K562 (cell line): ENCODE data around the gene MYOZ1. TPM values are rescaled to one million over a fixed set of nuclear protein-coding genes. Genes with fewer than 3 reads are reported as not detected.

ENCODE experiments used
- ARNT ChIP-seq, 2 experiments: fragments of 450-650 bp; IDR thresholded peaks; 2 replicates each; pipeline ENCODE4 v1.6.1; 2016; ENCODE audit warnings: mild to moderate bottlenecking in 1 of 2
- ATF7 ChIP-seq: fragments of 450-650 bp; IDR thresholded peaks from 2 replicates; pipeline ENCODE4 v1.7.1; 2014; ENCODE audit warnings: mild to moderate bottlenecking, moderate library complexity
- C11orf30 ChIP-seq: fragments of 450-650 bp; IDR thresholded peaks from 2 replicates; pipeline ENCODE4 v1.6.1; 2016; ENCODE audit warnings: low read depth, mild to moderate bottlenecking
- FOXJ2 ChIP-seq: fragments of 200-800 bp; sonication (Bioruptor generic); IDR thresholded peaks from 2 replicates; pipeline ENCODE4 v1.6.1; 2016; ENCODE audit warnings: missing genetic modification characterization, missing compliant biosample characterization
- HNRNPL ChIP-seq: fragments of 200-400 bp; formaldehyde crosslinking; IDR thresholded peaks from 2 replicates; pipeline ENCODE4 v1.6.1; 2017; ENCODE audit warnings: low read depth, mild to moderate bottlenecking, low read length
- HNRNPUL1 ChIP-seq: fragments of 200-400 bp; formaldehyde crosslinking; IDR thresholded peaks from 2 replicates; pipeline ENCODE4 v1.6.1; 2017; ENCODE audit warnings: low read length
- HSF4 ChIP-seq: fragments of 250-450 bp; sonication (Bioruptor Pico); IDR thresholded peaks from 2 replicates; pipeline ENCODE4 v2.1.2; 2022; ENCODE audit warnings: mild to moderate bottlenecking, moderate library complexity, borderline replicate concordance
- MYC ChIP-seq, 2 experiments: fragments of 250-450 bp in 1 of 2; sonication (Bioruptor Pico) in 1 of 2; IDR thresholded peaks; 2 replicates each; pipeline versions ENCODE4 v1.5.1 to v1.6.1; 2012 to 2021; ENCODE audit warnings: low read depth in 2 of 2, borderline replicate concordance in 1 of 2, improper control_type of control experiment in 1 of 2, low read length in 1 of 2, mild to moderate bottlenecking in 1 of 2, moderate library complexity in 1 of 2
- NFXL1 ChIP-seq: fragments of 450-650 bp; formaldehyde crosslinking; IDR thresholded peaks from 2 replicates; pipeline ENCODE4 v1.4.0; 2021; ENCODE audit warnings: mild to moderate bottlenecking
- RBM34 ChIP-seq: fragments of 200-400 bp; formaldehyde crosslinking; IDR thresholded peaks from 2 replicates; pipeline ENCODE4 v1.6.1; 2018; ENCODE audit warnings: low read length, borderline replicate concordance; ENCODE audit not compliant: insufficient read depth
- TCF3 ChIP-seq: sonication (generic); formaldehyde crosslinking; IDR thresholded peaks from 2 replicates; pipeline ENCODE4 v1.4.0; 2020; ENCODE audit warnings: mild to moderate bottlenecking, missing genetic modification reagents
- ZNF232 ChIP-seq: sonication (generic); formaldehyde crosslinking; IDR thresholded peaks from 2 replicates; pipeline ENCODE4 v1.8.0; 2022; ENCODE audit warnings: mild to moderate bottlenecking, missing genetic modification reagents
- polyA plus RNA-seq, 8 experiments: library from polyadenylated mRNA; depleted of rRNA in 4 of 8; stranded (reverse) in 5 of 8; unstranded in 3 of 8; fragments of >200 nt; fragmentation: Nextera tagmentation in 2 of 8; fragmentation: Illumina TruSeq in 1 of 8; extraction: Ambion mirVana in 2 of 8; extraction: Trizol in 1 of 8; gene quantifications; 2 replicates each; pipeline versions ENCODE4 v1.2.1 to v1.2.3, GENCODE V29; 2011 to 2014; ENCODE audit warnings: inconsistent platforms in 1 of 8, missing spikeins in 1 of 8
- total RNA-seq, 7 experiments: library from RNA; depleted of rRNA in 6 of 7; stranded (reverse); fragments of >200 nt in 6 of 7; fragmentation: Illumina TruSeq in 2 of 7; extraction: Trizol in 2 of 7; gene quantifications; 2 replicates each; pipeline versions ENCODE4 v1.2.1 to v1.2.3, GENCODE V29; 2011 to 2021; ENCODE audit warnings: low replicate concordance in 1 of 7
- TF ChIP-seq, protein P1 (sequence below): fragments of 450-650 bp; IDR thresholded peaks from 2 replicates; pipeline ENCODE4 v1.6.1; 2014; ENCODE audit warnings: low read depth, mild to moderate bottlenecking, moderate library complexity, borderline replicate concordance
- TF ChIP-seq, protein P2 (sequence below): fragments of 450-650 bp; IDR thresholded peaks from 2 replicates; pipeline ENCODE4 v1.7.1; 2018; ENCODE audit warnings: mild to moderate bottlenecking, low read depth; ENCODE audit not compliant: partially characterized antibody
- TF ChIP-seq, protein P3 (sequence below): fragments of 250-450 bp; sonication (Bioruptor Pico); IDR thresholded peaks from 2 replicates; pipeline ENCODE4 v1.8.0; 2021; ENCODE audit warnings: moderate library complexity, mild to moderate bottlenecking, inconsistent platforms
- TF ChIP-seq, protein P4 (sequence below): fragments of 450-650 bp; IDR thresholded peaks from 2 replicates; pipeline ENCODE4 v1.6.1; 2018; ENCODE audit not compliant: partially characterized antibody

The MYOZ1 gene
- total and polyA plus RNA-seq, 9 of the 15 experiments (the other 6 are each of a cell fraction or from before 2014, with no cell fraction given), result 0.03 to 0.18 (median 0.07) TPM; not detected in 5

DNA sequence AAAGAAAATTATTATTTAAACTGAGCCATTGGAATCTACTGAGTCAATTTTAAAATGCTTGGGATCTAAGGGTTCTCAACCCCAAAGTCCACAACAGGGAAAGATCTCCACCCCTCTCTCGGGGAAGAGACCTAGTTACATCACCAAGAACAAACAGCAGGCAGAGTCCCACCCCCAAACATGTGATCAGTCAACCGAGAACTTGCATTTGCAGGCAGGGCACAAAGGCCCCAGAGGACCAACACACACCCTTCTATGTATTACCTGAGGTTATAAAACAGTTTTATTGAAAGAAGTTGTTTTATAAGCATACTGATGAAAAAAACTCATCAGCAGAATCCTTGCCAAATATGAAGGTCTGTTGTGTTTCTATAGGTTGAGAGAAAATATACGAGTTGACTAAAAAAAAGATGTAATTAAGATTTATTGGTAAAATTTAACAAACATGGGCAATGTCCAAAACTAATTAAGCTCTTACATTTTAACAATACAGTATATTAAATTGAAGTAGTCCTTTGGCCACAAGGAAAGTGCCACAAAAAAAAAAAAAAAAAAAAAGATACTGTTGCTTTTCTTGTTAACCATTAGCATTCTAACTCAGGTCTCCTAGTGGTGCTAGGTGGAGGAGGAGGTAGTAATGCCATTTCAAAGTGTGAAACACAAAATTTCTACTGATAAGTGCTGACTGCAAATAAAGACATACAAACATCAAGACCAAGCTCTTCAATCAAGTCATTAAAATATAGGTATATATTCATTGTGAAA lies 49.2 kb downstream of the MYOZ1 start (continued):
- TF ChIP-seq, protein P1, sequence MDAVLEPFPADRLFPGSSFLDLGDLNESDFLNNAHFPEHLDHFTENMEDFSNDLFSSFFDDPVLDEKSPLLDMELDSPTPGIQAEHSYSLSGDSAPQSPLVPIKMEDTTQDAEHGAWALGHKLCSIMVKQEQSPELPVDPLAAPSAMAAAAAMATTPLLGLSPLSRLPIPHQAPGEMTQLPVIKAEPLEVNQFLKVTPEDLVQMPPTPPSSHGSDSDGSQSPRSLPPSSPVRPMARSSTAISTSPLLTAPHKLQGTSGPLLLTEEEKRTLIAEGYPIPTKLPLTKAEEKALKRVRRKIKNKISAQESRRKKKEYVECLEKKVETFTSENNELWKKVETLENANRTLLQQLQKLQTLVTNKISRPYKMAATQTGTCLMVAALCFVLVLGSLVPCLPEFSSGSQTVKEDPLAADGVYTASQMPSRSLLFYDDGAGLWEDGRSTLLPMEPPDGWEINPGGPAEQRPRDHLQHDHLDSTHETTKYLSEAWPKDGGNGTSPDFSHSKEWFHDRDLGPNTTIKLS, result no peak
- peak; percentile 77; the same call in 1 of the 2 replicates for TF ChIP-seq MYC (IDR thresholded peaks at IDR 0.05; ENCODE audit: low read depth, low read length)
- no peak; the same call in 1 of the 2 replicates for TF ChIP-seq MYC (CRISPR knock-in tag; IDR thresholded peaks at IDR 0.05; ENCODE audit: borderline replicate concordance, low read depth)
- peak in 1 of 2 experiments; percentile 33; a peak in 1 of 4 replicates for TF ChIP-seq ARNT (IDR thresholded peaks at IDR 0.05)
- TF ChIP-seq HNRNPUL1, result no peak
- TF ChIP-seq HNRNPL, result no peak
- TF ChIP-seq RBM34, result no peak
- peak; percentile 57 for TF ChIP-seq C11orf30
- TF ChIP-seq ATF7, result peak; percentile 89
- TF ChIP-seq NFXL1 (CRISPR knock-in tag), result no peak
- TF ChIP-seq, protein P2, sequence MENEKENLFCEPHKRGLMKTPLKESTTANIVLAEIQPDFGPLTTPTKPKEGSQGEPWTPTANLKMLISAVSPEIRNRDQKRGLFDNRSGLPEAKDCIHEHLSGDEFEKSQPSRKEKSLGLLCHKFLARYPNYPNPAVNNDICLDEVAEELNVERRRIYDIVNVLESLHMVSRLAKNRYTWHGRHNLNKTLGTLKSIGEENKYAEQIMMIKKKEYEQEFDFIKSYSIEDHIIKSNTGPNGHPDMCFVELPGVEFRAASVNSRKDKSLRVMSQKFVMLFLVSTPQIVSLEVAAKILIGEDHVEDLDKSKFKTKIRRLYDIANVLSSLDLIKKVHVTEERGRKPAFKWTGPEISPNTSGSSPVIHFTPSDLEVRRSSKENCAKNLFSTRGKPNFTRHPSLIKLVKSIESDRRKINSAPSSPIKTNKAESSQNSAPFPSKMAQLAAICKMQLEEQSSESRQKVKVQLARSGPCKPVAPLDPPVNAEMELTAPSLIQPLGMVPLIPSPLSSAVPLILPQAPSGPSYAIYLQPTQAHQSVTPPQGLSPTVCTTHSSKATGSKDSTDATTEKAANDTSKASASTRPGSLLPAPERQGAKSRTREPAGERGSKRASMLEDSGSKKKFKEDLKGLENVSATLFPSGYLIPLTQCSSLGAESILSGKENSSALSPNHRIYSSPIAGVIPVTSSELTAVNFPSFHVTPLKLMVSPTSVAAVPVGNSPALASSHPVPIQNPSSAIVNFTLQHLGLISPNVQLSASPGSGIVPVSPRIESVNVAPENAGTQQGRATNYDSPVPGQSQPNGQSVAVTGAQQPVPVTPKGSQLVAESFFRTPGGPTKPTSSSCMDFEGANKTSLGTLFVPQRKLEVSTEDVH, result no peak
- TF ChIP-seq, protein P3, sequence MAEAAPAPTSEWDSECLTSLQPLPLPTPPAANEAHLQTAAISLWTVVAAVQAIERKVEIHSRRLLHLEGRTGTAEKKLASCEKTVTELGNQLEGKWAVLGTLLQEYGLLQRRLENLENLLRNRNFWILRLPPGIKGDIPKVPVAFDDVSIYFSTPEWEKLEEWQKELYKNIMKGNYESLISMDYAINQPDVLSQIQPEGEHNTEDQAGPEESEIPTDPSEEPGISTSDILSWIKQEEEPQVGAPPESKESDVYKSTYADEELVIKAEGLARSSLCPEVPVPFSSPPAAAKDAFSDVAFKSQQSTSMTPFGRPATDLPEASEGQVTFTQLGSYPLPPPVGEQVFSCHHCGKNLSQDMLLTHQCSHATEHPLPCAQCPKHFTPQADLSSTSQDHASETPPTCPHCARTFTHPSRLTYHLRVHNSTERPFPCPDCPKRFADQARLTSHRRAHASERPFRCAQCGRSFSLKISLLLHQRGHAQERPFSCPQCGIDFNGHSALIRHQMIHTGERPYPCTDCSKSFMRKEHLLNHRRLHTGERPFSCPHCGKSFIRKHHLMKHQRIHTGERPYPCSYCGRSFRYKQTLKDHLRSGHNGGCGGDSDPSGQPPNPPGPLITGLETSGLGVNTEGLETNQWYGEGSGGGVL (CRISPR knock-in tag), result no peak
- TF ChIP-seq FOXJ2 (tag), result peak; percentile 78
- no peak for TF ChIP-seq TCF3 (CRISPR knock-in tag)
- TF ChIP-seq HSF4 (CRISPR knock-in tag), result no peak
- no peak for TF ChIP-seq ZNF232 (CRISPR knock-in tag)
- TF ChIP-seq, protein P4, sequence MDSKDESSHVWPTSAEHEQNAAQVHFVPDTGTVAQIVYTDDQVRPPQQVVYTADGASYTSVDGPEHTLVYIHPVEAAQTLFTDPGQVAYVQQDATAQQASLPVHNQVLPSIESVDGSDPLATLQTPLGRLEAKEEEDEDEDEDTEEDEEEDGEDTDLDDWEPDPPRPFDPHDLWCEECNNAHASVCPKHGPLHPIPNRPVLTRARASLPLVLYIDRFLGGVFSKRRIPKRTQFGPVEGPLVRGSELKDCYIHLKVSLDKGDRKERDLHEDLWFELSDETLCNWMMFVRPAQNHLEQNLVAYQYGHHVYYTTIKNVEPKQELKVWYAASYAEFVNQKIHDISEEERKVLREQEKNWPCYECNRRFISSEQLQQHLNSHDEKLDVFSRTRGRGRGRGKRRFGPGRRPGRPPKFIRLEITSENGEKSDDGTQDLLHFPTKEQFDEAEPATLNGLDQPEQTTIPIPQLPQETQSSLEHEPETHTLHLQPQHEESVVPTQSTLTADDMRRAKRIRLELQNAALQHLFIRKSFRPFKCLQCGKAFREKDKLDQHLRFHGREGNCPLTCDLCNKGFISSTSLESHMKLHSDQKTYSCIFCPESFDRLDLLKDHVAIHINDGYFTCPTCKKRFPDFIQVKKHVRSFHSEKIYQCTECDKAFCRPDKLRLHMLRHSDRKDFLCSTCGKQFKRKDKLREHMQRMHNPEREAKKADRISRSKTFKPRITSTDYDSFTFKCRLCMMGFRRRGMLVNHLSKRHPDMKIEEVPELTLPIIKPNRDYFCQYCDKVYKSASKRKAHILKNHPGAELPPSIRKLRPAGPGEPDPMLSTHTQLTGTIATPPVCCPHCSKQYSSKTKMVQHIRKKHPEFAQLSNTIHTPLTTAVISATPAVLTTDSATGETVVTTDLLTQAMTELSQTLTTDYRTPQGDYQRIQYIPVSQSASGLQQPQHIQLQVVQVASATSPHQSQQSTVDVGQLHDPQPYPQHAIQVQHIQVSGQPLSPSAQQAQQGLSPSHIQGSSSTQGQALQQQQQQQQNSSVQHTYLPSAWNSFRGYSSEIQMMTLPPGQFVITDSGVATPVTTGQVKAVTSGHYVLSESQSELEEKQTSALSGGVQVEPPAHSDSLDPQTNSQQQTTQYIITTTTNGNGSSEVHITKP, result no peak
